ENCODE measurements around the gene TPPP.
"Not testable (repeated sequence)": the region's sequence is repeated elsewhere in the genome, so short reads cannot be mapped to it uniquely, and the experiment has no call there.

GRCh38 chr5:742276-742675 lies 49.1 kb upstream of the TPPP start:
- TF ChIP-seq HCFC1 (IDR thresholded peaks at IDR 0.05; ENCODE audit: low read depth, low read length); ASH2L (IDR thresholded peaks at IDR 0.05; ENCODE audit: insufficient read length, low read depth, low read length); CTCF (CRISPR knock-in tag; IDR thresholded peaks at IDR 0.05); FOXJ3 (CRISPR knock-in tag; IDR thresholded peaks at IDR 0.05; ENCODE audit: borderline replicate concordance); ZNF501 (CRISPR knock-in tag; IDR thresholded peaks at IDR 0.05); KDM6A (CRISPR knock-in tag; IDR thresholded peaks at IDR 0.05; ENCODE audit: low read depth); MYC (CRISPR knock-in tag; IDR thresholded peaks at IDR 0.05; ENCODE audit: borderline replicate concordance); TAF1 (CRISPR knock-in tag; IDR thresholded peaks at IDR 0.05); PRDM4 (CRISPR knock-in tag; IDR thresholded peaks at IDR 0.05; ENCODE audit: borderline replicate concordance): not testable (repeated sequence)

Measured in HepG2 (cell line).